GM20000 (cell line): ENCODE measurements around the gene MICAL3.

Experiments used
- DNase-seq: peaks from one replicate; pipeline ENCODE4 v3.0.0; 2012; ENCODE audit warnings: low spot score
- TF ChIP-seq, protein P1 (sequence below): IDR thresholded peaks from 2 replicates; pipeline ENCODE4 v1.5.1; 2012; ENCODE audit warnings: mild to moderate bottlenecking, control low read depth; ENCODE audit errors: extremely low read depth, missing control alignments

MICAL3 gene

DNA sequence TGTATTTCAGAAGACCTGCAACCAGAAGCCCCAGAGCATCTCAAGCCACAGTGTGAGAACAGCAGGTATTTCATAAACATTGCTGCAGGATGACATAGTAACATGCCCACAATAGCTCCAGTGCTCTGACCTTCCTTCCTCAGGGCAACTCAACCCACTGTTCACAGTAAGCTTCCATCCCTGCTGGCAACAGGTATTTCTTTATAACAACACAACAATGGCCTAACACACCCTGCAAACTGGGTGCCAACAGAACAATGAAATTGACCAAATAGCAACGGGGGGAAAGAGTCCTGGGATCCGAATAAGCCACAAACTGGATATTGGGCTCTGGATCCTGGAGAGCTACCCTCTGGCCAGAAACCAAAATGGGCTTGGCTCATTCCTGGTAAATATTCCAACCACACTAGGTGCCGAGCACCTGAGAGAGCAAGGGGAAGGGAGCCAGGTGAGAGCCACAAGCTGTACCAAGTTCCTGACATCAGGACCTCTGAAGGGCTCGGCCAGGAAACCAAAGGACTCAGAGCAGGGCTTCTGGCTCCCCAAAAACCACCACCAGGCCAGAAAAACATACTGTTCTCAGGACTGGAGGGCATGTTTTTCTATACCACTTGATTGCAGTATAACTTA, 99.5 kb downstream of the MICAL3 start:
- no peak for DNase-seq
- TF ChIP-seq, protein P1, sequence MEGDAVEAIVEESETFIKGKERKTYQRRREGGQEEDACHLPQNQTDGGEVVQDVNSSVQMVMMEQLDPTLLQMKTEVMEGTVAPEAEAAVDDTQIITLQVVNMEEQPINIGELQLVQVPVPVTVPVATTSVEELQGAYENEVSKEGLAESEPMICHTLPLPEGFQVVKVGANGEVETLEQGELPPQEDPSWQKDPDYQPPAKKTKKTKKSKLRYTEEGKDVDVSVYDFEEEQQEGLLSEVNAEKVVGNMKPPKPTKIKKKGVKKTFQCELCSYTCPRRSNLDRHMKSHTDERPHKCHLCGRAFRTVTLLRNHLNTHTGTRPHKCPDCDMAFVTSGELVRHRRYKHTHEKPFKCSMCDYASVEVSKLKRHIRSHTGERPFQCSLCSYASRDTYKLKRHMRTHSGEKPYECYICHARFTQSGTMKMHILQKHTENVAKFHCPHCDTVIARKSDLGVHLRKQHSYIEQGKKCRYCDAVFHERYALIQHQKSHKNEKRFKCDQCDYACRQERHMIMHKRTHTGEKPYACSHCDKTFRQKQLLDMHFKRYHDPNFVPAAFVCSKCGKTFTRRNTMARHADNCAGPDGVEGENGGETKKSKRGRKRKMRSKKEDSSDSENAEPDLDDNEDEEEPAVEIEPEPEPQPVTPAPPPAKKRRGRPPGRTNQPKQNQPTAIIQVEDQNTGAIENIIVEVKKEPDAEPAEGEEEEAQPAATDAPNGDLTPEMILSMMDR: no peak

- TF ChIP-seq, protein P1: no peak
- DNase-seq: no peak
Measured at GRCh38 chr22:17924076-17924475, 100.3 kb downstream of the MICAL3 start.

DNA sequence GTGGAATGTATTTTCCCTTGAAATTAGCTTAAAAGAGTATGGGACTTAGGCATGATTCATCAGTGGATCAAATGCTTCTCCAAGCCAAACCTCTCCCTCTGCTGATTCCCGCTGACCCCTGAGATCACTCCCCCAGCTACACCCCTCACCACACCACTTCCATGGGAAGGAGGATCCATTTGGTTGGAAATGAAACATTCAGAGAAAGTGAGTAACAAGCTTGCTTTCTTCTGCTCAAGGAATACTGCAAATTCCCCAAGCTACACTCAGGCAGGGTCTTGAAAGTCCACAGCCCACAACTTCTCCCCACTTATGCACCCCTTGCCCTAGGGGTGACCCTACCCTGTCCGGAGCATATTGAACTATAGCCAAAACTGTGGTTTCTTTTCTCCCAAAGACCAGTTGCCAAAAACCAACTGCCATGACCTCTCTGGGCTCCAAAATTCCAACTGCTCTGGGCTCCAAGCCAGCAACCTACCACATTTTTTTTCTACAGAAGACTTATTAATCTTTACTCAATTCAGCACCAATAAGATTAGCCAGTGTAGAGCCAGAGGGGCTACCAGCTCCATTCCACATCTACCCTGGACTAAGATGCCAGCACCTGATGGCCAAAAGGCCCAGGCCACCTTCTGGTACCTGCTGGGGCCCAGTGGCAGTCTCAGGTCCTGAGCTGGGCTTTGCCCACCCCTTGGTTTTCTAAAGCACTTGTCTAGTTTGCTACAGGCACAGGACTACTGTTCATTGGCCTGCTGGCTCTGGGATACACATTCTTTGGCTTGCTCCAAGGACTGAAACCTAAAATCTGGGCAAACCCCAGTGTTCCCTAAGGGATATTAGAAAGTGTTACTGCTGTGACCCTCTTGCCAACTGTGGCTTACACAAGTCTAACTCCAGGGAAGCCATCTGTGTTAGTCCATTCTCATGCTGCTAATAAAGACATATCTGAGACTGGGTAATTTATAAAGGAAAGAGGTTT, 101.1 kb downstream of the MICAL3 start:
- TF ChIP-seq, protein P1: no peak

DNA sequence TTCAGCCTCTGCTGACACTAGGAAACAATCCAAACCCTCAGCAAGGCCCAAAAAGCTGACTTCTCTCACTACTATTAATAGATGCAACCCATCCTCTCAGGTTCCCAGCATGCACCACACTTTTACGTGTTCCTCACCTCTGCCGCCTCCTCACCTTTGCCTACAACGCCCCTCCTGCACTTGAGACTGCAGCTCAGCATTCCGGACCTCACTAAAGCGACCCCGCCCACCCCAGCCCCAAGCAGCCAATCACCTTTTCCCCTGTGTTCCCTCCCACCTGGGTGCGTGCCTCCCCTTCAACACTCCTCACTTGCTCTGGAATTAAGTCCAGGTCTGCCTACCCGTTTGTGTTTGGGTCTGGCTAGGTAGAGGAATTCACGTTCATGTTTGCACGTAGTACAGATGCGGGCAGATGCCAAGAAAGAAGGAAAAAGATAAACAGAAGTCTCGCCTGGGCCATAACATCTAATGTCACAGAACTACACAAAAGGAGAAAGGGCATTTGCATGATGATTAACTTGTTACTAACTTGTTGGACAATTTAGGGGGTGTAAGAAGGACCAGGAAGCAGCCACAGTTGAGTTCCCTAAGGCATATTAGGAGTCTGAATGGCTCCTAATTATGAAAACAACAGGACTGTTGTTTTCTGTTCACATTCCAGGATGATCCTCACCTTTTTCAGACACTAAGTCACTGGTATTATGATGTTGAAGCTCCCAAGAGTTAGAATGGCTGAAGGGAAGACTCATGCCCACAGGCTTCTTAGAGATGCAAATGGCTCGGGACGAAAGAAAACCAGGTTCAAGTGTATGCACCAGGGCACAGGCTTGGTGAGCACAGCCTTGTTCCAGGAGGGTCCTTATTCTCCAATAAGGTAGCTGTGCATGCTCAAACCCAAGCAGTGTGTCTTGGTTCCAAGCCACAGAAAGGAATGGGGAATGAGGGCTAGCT, 102.2 kb downstream of the MICAL3 start:
- TF ChIP-seq, protein P1: no peak
- DNase-seq: no peak

More for the DNA sequence above, 101.1 kb downstream of the MICAL3 start:
- no peak for DNase-seq

GRCh38 chr22:17920992-17921650, 103.2 kb downstream of the MICAL3 start:
- TF ChIP-seq, protein P1: no peak

GRCh38 chr22:17920145-17920605, 104.2 kb downstream of the MICAL3 start:
- no peak for DNase-seq
- TF ChIP-seq, protein P1: no peak

More at GRCh38 chr22:17920992-17921650, 103.2 kb downstream of the MICAL3 start:
- DNase-seq: no peak
